Ascending aorta (tissue), 2 donors: Measurements from ENCODE around the gene MARK1. TPM values are rescaled to one million over a fixed set of nuclear protein-coding genes. Genes with fewer than 3 reads are reported as not detected.

Experiments used
- DNase-seq, 2 donors: peaks; one replicate each; pipeline ENCODE4 v3.0.0-alpha.2; 2019; ENCODE audit warnings: low spot score in 2 of 2
- H3K27ac ChIP-seq, 2 donors: fragments of 200-600 bp; sonication (generic); one replicate each; pipeline ENCODE4 v1.5.1; 2016 to 2017; ENCODE audit warnings: mild to moderate bottlenecking in 1 of 2
- H3K27me3 ChIP-seq: fragments of 200-600 bp; sonication (generic); one replicate; pipeline ENCODE4 v1.5.1; 2017
- H3K36me3 ChIP-seq, 2 donors: fragments of 200-600 bp; sonication (generic); one replicate each; pipeline ENCODE4 v1.5.1; 2016
- H3K4me1 ChIP-seq, 2 donors: fragments of 200-600 bp; sonication (generic); one replicate each; pipeline ENCODE4 v1.5.1; 2016 to 2017; ENCODE audit warnings: mild to moderate bottlenecking in 1 of 2
- H3K4me3 ChIP-seq, 2 donors: fragments of 200-600 bp; sonication (generic); one replicate each; pipeline ENCODE4 v1.5.1; 2016 to 2017; ENCODE audit warnings: mild to moderate bottlenecking in 1 of 2
- H3K9me3 ChIP-seq, 2 donors: fragments of 200-600 bp; sonication (generic); one replicate each; pipeline ENCODE4 v1.5.1; 2016
- CTCF ChIP-seq, 3 experiments: fragments of 200-600 bp in 2 of 3; fragments of 450-650 bp in 1 of 3; sonication (generic) in 2 of 3; IDR thresholded peaks; one replicate each; pipeline ENCODE4 v1.5.1; 2016 to 2019; ENCODE audit warnings: antibody characterized with exemption in 3 of 3, mild to moderate bottlenecking in 1 of 3, moderate library complexity in 1 of 3
- intact Hi-C: fragments of 100-400 bp; cut with DNase I; formaldehyde crosslinking; loops from one replicate; pipeline ENCODE4 v1.15.1; 2023
- total RNA-seq: library from RNA; depleted of rRNA; stranded (reverse); fragments of >200 nt; gene quantifications from one replicate; pipeline ENCODE4 v1.1.0, GENCODE V29; 2016

MARK1 gene
- total RNA-seq, 1 donor from 2014 or later: 11.6 TPM

- no peaks in the 10 kb centered on the region for H3K4me1 ChIP-seq
- peak overlapping the region; percentile 85 to 89 for H3K27ac ChIP-seq
- TF ChIP-seq CTCF (IDR thresholded peaks at IDR 0.05): no peak
- no peaks in the 10 kb centered on the region for H3K27me3 ChIP-seq
- H3K36me3 ChIP-seq: no peaks in the 10 kb centered on the region
- intact Hi-C loops: loop anchor here (2.0 to 5.0 kb wide), 4 partner anchors 203 to 256 kb away; partner anchors contain the start of gene RAB3GAP2
- DNase-seq: no peak
- H3K9me3 ChIP-seq: no peaks in the 10 kb centered on the region
- peak overlapping the region; percentile 85 to 86 for H3K4me3 ChIP-seq
Measured at GRCh38 chr1:220528679-220529501, 954 bp downstream of the MARK1 start.

- no peak for DNase-seq
- Histone ChIP-seq H3K9me3 (no peaks in the 10 kb centered on the region), H3K36me3 (no peaks in the 10 kb centered on the region), H3K4me1 (no peaks in the 10 kb centered on the region), H3K27ac (peak overlapping the region; percentile 85 to 89), H3K4me3 (peak overlapping the region; percentile 85 to 86), H3K27me3 (no peaks in the 10 kb centered on the region)
- intact Hi-C loops: loop anchor here (2.0 to 5.0 kb wide), 4 partner anchors 203 to 257 kb away; partner anchors contain the start of gene RAB3GAP2
- TF ChIP-seq CTCF (IDR thresholded peaks at IDR 0.05): no peak
Measured at GRCh38 chr1:220529521-220530020, 1.6 kb downstream of the MARK1 start.

GRCh38 chr1:220533504-220534109, 5.7 kb downstream of the MARK1 start:
- TF ChIP-seq CTCF (IDR thresholded peaks at IDR 0.05): no peak
- H3K36me3 ChIP-seq: no peaks in the 10 kb centered on the region
- no peaks in the 10 kb centered on the region for H3K4me1 ChIP-seq
- H3K4me3 ChIP-seq: no peak overlapping the region
- no peak overlapping the region for H3K27ac ChIP-seq
- H3K9me3 ChIP-seq: no peaks in the 10 kb centered on the region
- DNase-seq: no peak
- no peaks in the 10 kb centered on the region for H3K27me3 ChIP-seq
- intact Hi-C loops: no loop called here

- TF ChIP-seq CTCF (IDR thresholded peaks at IDR 0.05): no peak
- H3K4me1 ChIP-seq: no peaks in the 10 kb centered on the region
- no peaks in the 10 kb centered on the region for H3K27me3 ChIP-seq
- no peak for DNase-seq
- no peak overlapping the region for H3K27ac ChIP-seq
- no peaks in the 10 kb centered on the region for H3K36me3 ChIP-seq
- H3K9me3 ChIP-seq: no peaks in the 10 kb centered on the region
- intact Hi-C loops: no loop called here
- no peak overlapping the region for H3K4me3 ChIP-seq
Measured at GRCh38 chr1:220544901-220545303, 17.0 kb downstream of the MARK1 start.

- H3K9me3 ChIP-seq: no peaks in the 10 kb centered on the region
- no peak for DNase-seq
- no peaks in the 10 kb centered on the region for H3K4me1 ChIP-seq
- H3K36me3 ChIP-seq: no peaks in the 10 kb centered on the region
- no peaks in the 10 kb centered on the region for H3K27me3 ChIP-seq
- H3K4me3 ChIP-seq: no peak overlapping the region
- intact Hi-C loops: no loop called here
- no peak for TF ChIP-seq CTCF (IDR thresholded peaks at IDR 0.05)
- H3K27ac ChIP-seq: no peak overlapping the region
Measured at GRCh38 chr1:220550811-220551399, 23.0 kb downstream of the MARK1 start.
